ENCODE measurements around the gene SLC33A1. TPM values are rescaled to one million over a fixed set of nuclear protein-coding genes. Genes with fewer than 3 reads are reported as not detected.
"Not testable (repeated sequence)": the region's sequence is repeated elsewhere in the genome, so short reads cannot be mapped to it uniquely, and the experiment has no call there.

Gene SLC33A1
- total RNA-seq, 1 donor from 2014 or later = 30.6 TPM

DNA sequence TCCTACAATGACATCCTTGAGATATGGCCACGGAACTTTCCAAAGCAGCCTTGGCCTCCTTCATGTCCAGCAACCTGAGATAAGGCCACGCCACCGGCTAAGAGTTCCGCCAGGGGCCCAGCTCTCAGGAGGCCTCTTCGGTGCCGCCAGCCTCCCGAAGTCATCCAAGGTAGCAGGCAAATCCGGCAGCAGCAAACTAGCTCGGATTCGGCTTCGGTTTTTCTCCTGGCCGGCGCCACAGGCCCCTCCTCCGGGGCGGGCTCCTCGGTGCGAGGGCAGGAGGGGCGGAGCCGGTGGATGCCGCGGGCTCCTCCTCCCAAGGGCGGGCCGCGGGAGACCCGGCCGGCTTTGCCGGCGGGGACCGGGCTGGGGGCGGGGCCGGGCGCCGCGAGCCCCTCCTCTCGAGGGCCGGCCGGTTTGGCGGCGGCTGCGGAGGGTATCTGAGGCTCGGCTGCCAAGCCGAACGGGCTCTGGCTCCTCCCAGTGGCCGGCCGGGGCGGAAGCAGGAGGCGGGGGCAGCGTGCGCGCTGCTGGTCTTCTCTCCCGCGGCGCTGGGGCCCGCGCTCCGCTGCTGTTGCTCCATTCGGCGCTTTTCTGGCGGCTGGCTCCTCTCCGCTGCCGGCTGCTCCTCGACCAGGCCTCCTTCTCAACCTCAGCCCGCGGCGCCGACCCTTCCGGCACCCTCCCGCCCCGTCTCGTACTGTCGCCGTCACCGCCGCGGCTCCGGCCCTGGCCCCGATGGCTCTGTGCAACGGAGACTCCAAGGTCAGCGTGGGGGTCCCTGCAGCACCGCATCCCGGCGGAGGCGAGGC is 16.1 kb upstream of the SLC33A1 start, which contains the start of gene GMPS:
TSS of gene GMPS (plus strand) at position 518 of the 812 bp plus-strand sequence. CDS start at position 739, 221 bp downstream.
- Mint-ChIP-seq H3K4me3 (ENCODE audit: unreplicated experiment) (peak within 1 kb of the TSS; percentile 87), H3K4me1 (ENCODE audit: unreplicated experiment) (peaks cover 25% of the 10 kb centered on the region), H3K9me3 (ENCODE audit: unreplicated experiment) (no peaks in the 10 kb centered on the region), H3K36me3 (ENCODE audit: unreplicated experiment) (no peaks in the 10 kb centered on the region), H3K27me3 (ENCODE audit: unreplicated experiment) (no peaks in the 10 kb centered on the region), H3K27ac (ENCODE audit: unreplicated experiment) (peak within 1 kb of the TSS; percentile 97)
- TF ChIP-seq, protein P1, sequence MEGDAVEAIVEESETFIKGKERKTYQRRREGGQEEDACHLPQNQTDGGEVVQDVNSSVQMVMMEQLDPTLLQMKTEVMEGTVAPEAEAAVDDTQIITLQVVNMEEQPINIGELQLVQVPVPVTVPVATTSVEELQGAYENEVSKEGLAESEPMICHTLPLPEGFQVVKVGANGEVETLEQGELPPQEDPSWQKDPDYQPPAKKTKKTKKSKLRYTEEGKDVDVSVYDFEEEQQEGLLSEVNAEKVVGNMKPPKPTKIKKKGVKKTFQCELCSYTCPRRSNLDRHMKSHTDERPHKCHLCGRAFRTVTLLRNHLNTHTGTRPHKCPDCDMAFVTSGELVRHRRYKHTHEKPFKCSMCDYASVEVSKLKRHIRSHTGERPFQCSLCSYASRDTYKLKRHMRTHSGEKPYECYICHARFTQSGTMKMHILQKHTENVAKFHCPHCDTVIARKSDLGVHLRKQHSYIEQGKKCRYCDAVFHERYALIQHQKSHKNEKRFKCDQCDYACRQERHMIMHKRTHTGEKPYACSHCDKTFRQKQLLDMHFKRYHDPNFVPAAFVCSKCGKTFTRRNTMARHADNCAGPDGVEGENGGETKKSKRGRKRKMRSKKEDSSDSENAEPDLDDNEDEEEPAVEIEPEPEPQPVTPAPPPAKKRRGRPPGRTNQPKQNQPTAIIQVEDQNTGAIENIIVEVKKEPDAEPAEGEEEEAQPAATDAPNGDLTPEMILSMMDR (IDR thresholded peaks at IDR 0.05) = peak; percentile 71
- peak; percentile 99 for DNase-seq (ENCODE audit: extremely low spot score, unreplicated experiment)

DNA sequence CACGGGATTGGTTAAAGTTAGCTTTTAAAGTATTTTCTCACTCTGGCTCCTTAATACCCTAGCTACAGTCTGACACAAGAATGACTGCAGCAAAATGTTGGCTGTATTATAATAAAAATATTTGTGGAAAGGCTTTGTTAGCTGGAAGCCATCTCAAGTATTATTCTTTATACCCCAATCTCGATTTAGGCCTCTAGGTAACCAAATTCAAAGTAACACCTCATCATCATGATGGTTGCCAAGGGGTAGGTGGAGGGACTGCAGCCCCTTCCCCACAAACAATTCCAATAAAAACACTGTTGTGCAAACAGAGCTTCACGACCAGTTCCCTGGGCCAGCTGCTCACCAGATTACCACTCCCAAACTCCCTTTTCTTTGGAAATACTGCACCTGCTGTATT is 15.5 kb upstream of the SLC33A1 start:
- no peaks in the 10 kb centered on the region for H3K36me3 Mint-ChIP-seq (ENCODE audit: unreplicated experiment)
- peak overlapping the region; percentile 97 for H3K27ac Mint-ChIP-seq (ENCODE audit: unreplicated experiment)
- DNase-seq (ENCODE audit: extremely low spot score, unreplicated experiment) = no peak
- no peaks in the 10 kb centered on the region for H3K9me3 Mint-ChIP-seq (ENCODE audit: unreplicated experiment)
- no peaks in the 10 kb centered on the region for H3K27me3 Mint-ChIP-seq (ENCODE audit: unreplicated experiment)
- H3K4me3 Mint-ChIP-seq (ENCODE audit: unreplicated experiment) = peak overlapping the region; percentile 84
- TF ChIP-seq, protein P1 (IDR thresholded peaks at IDR 0.05) = no peak
- peaks cover 25% of the 10 kb centered on the region for H3K4me1 Mint-ChIP-seq (ENCODE audit: unreplicated experiment)

DNA sequence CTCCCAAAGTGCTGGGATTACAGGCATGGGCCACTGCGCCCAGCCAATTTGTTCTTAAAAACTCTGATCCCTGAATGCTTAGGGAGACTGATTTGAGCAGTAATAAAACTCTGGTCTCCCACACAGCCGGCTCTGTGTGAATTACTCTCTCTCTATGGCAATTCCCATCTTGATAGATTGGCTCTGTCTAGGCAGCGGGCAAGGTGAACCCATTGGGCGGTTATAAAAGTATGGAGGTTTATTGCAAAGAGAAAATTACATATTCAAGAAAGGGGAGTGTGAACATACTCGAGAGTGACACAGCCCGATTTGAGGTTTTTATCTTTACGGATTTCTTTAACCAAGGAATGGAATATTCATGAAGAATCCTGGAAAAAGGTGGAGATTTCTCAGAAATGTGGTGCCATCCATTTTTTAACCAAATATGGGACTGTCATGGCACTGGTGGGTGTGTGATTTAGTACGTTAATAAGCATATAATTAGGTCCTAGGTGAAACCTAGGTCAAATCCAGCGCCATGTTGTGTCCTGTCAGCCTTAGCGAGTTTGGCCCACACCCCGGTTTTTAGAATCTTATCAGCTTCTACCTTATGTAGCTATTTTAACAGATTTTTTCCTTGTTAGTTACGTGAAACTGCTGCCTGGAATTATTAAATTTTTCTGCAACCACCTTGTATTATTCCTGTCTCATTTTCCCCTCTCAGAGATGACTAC is 9.0 kb upstream of the SLC33A1 start:
- no peak for DNase-seq (ENCODE audit: extremely low spot score, unreplicated experiment)
- Mint-ChIP-seq H3K36me3 (ENCODE audit: unreplicated experiment) (no peaks in the 10 kb centered on the region), H3K27ac (ENCODE audit: unreplicated experiment) (no peak overlapping the region), H3K4me3 (ENCODE audit: unreplicated experiment) (no peak overlapping the region), H3K9me3 (ENCODE audit: unreplicated experiment) (peaks cover 4% of the 10 kb centered on the region), H3K4me1 (ENCODE audit: unreplicated experiment) (peaks cover 1% of the 10 kb centered on the region), H3K27me3 (ENCODE audit: unreplicated experiment) (no peaks in the 10 kb centered on the region)
- TF ChIP-seq, protein P1 (IDR thresholded peaks at IDR 0.05) = no peak

DNA sequence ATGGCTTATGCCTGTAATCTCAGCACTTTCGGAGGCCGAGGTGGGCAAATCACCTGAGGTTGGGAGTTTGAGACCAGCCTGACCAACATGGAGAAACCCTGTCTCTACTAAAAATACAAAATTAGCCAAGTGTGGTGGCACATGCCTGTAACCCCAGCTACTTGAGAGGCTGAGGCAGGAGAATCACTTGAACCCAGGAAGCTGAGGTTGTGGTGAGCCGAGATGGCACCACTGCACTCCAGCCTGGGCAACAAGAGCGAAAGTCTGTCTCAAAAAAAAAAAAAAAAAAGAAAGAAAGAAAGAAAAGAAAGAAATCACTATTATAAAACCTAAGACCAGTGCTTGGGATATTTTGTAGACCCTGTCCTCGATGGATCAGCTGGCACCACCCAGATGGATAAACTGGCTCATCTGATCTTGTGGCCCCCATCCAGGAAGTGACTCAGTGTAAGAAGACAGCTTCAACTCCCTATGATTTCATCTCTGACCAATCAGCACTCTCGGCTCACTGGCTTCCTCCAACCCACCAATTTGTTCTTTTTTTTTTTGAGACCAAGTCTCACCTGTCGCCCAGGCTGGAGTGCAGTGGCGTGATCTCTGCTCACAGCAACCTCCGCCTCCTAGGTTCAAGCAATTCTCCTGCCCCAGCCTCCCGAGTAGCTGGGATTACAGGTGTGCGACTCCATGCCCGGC is 8.2 kb upstream of the SLC33A1 start:
- not testable (repeated sequence) for H3K4me1 Mint-ChIP-seq (ENCODE audit: unreplicated experiment); H3K4me3 Mint-ChIP-seq (ENCODE audit: unreplicated experiment); H3K9me3 Mint-ChIP-seq (ENCODE audit: unreplicated experiment); H3K27me3 Mint-ChIP-seq (ENCODE audit: unreplicated experiment); H3K36me3 Mint-ChIP-seq (ENCODE audit: unreplicated experiment); H3K27ac Mint-ChIP-seq (ENCODE audit: unreplicated experiment); DNase-seq (ENCODE audit: extremely low spot score, unreplicated experiment)

DNA sequence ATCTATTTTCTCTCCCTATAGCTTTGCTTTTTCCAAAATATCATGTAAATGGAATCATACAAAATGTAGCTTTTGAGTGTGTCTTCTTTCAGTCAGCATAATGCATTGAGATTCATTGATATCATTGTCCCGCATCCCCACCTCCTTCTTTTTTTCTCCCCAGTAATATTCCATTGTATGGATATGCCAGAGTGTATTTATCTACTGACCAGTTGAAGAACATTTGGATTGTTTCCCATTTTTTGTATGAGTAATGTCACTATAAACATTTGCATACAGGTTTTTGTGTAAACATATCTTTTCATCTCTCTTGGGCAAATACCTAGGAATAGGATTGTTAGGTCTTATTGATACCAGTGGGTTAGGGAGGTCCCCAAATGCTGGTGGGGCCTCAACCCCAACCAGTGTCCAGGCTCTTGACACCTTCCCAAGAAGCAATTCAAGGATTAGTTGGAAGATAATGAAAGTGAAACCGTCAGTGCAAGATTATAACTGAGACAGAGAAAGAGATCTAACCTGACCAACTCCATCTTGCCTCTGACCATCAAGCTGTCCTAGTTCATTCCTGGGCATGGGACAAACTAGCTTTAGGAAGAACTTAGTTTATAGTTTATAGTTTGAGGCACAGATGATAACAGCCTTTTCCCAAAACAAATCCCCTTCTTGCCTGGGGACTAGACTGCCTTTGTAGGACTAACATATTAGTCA is 7.4 kb upstream of the SLC33A1 start:
- Mint-ChIP-seq H3K27me3 (ENCODE audit: unreplicated experiment) (peaks cover 3% of the 10 kb centered on the region), H3K27ac (ENCODE audit: unreplicated experiment) (no peak overlapping the region), H3K36me3 (ENCODE audit: unreplicated experiment) (no peaks in the 10 kb centered on the region), H3K4me1 (ENCODE audit: unreplicated experiment) (peaks cover 1% of the 10 kb centered on the region), H3K4me3 (ENCODE audit: unreplicated experiment) (no peak overlapping the region), H3K9me3 (ENCODE audit: unreplicated experiment) (peaks cover 4% of the 10 kb centered on the region)
- TF ChIP-seq, protein P1 (IDR thresholded peaks at IDR 0.05) = no peak
- no peak for DNase-seq (ENCODE audit: extremely low spot score, unreplicated experiment)

DNA sequence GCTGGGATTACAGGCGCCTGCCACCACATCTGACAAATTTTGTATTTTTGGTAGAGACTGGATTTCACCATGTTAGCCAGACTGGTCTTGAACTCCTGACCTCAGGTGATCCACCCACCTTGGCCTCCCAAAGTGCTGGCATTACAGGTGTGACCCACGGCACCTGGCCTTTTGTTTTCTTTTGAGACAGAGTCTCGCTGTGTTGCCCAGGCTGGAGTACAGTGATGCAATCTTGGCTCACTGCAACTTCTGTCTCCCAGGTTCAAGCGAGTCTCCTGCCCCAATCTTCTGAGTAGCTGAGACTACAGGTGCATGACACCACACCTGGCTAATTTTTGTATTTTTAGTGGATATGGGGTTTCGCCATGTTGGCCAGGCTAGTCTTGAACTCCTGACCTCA is 6.2 kb upstream of the SLC33A1 start:
- not testable (repeated sequence) for H3K27ac Mint-ChIP-seq (ENCODE audit: unreplicated experiment); H3K4me3 Mint-ChIP-seq (ENCODE audit: unreplicated experiment)

More for the DNA sequence above, 6.2 kb upstream of the SLC33A1 start:
- not testable (repeated sequence) for H3K4me1 Mint-ChIP-seq (ENCODE audit: unreplicated experiment); DNase-seq (ENCODE audit: extremely low spot score, unreplicated experiment); H3K9me3 Mint-ChIP-seq (ENCODE audit: unreplicated experiment); H3K27me3 Mint-ChIP-seq (ENCODE audit: unreplicated experiment); H3K36me3 Mint-ChIP-seq (ENCODE audit: unreplicated experiment)
